Measurements from ENCODE around the gene CDC5L. TPM values are rescaled to one million over a fixed set of nuclear protein-coding genes. Genes with fewer than 3 reads are reported as not detected.

Gene CDC5L
- polyA plus RNA-seq, 1 donor (not counting 4 experiments of a cell fraction or from before 2014, with no cell fraction given): 16.6 TPM

GRCh38 chr6:44463728-44464450 lies 76.4 kb downstream of the CDC5L start:
- TF ChIP-seq EZH2 (IDR thresholded peaks at IDR 0.05; ENCODE audit: low read length): no peak
- TF ChIP-seq, protein P1, sequence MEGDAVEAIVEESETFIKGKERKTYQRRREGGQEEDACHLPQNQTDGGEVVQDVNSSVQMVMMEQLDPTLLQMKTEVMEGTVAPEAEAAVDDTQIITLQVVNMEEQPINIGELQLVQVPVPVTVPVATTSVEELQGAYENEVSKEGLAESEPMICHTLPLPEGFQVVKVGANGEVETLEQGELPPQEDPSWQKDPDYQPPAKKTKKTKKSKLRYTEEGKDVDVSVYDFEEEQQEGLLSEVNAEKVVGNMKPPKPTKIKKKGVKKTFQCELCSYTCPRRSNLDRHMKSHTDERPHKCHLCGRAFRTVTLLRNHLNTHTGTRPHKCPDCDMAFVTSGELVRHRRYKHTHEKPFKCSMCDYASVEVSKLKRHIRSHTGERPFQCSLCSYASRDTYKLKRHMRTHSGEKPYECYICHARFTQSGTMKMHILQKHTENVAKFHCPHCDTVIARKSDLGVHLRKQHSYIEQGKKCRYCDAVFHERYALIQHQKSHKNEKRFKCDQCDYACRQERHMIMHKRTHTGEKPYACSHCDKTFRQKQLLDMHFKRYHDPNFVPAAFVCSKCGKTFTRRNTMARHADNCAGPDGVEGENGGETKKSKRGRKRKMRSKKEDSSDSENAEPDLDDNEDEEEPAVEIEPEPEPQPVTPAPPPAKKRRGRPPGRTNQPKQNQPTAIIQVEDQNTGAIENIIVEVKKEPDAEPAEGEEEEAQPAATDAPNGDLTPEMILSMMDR (optimal IDR thresholded peaks at IDR 0.05 in 1 of 3, IDR thresholded peaks at IDR 0.05 in 1 of 3, conservative IDR thresholded peaks at IDR 0.05 in 1 of 3; ENCODE audit: extremely low read depth in 1 of 3, insufficient read depth in 2 of 3, low read length in 3 of 3): no peak

DNA sequence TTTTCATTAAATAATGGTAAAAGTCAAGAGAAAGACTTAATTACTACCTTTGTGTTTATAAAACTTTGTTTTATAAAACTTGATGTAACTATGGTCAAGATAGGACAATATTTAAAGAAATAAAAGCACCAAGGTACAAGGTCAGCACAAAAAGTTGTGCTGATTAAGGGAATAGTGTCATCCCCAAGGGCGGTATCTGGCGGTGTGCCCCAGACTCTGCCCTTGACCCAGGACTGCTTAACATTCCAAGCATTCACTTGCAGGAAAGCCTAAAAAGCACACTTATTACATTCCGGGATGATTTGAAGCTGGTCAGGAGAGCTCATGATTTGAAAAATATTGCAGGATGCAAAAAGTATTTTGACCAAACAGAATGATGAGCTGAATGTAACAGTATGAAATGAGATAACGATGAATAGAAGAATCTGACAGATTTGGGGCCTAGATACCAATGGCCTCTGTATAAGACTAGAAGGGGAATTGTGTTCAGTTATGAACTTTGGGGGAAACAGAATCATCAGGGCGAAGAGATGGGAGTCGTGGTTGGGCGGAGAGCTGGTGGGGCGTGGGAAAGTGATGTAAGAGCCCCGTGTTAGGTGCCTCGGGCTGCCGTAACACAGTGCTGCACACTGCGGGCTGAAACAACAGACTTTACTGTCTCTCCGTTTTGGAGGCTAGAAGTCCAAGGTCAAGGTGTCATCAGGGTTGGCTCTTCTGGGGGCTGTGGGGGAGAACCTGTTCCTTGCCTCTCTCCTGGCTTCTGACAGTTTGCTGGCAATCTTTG lies 77.2 kb downstream of the CDC5L start:
- TF ChIP-seq EZH2 (IDR thresholded peaks at IDR 0.05; ENCODE audit: low read length): no peak
- TF ChIP-seq, protein P1 (optimal IDR thresholded peaks at IDR 0.05 in 1 of 3, IDR thresholded peaks at IDR 0.05 in 1 of 3, conservative IDR thresholded peaks at IDR 0.05 in 1 of 3; ENCODE audit: extremely low read depth in 1 of 3, insufficient read depth in 2 of 3, low read length in 3 of 3): no peak
- no peaks in the 10 kb centered on the region for H3K9me3 ChIP-seq (ENCODE audit: control insufficient read depth, low read depth, low read length)
- no peaks in the 10 kb centered on the region for H3K36me3 ChIP-seq (ENCODE audit: control insufficient read depth in 2 of 2, extremely low read depth in 1 of 2, insufficient read depth in 2 of 2, low read length in 2 of 2)
- no peaks in the 10 kb centered on the region for H3K9me1 ChIP-seq (ENCODE audit: control insufficient read depth, extremely low read depth, insufficient read depth, low read length)
- no peak overlapping the region for H3K9ac ChIP-seq (ENCODE audit: control insufficient read depth, extremely low read depth, insufficient read depth, low read length)
- H3K4me3 ChIP-seq (ENCODE audit: control insufficient read depth in 2 of 3, extremely low read depth in 1 of 3, insufficient read depth in 2 of 3, low read depth in 1 of 3, low read length in 3 of 3): no peak overlapping the region
- H3K4me1 ChIP-seq (ENCODE audit: control insufficient read depth, extremely low read depth, insufficient read depth, low read length): no peaks in the 10 kb centered on the region
- H2AFZ ChIP-seq (ENCODE audit: control insufficient read depth, low read length): no peak overlapping the region
- FAIRE-seq: no peak
- no peak for DNase-seq (ENCODE audit: low read depth, low spot score)
- no peaks in the 10 kb centered on the region for H3K27me3 ChIP-seq (ENCODE audit: control insufficient read depth, extremely low read depth, insufficient read depth, low read length)
- H3K4me2 ChIP-seq (ENCODE audit: control insufficient read depth, extremely low read depth, insufficient read depth, low read depth, low read length): no peak overlapping the region
- dilution Hi-C loops (cut with MboI; ENCODE audit: extremely low pct_ligation_motif_present, low sequenced_read_pairs): no loop called here
- no peaks in the 10 kb centered on the region for H4K20me1 ChIP-seq (ENCODE audit: control insufficient read depth, extremely low read depth, insufficient read depth, low read length)
- H3K79me2 ChIP-seq (ENCODE audit: control insufficient read depth, insufficient read depth, low read length): no peaks in the 10 kb centered on the region
- H3K27ac ChIP-seq (ENCODE audit: control insufficient read depth, insufficient read depth, low read length): no peak overlapping the region

More at GRCh38 chr6:44463728-44464450, 76.4 kb downstream of the CDC5L start:
- Histone ChIP-seq H4K20me1 (ENCODE audit: control insufficient read depth, extremely low read depth, insufficient read depth, low read length) (no peaks in the 10 kb centered on the region), H3K9me3 (ENCODE audit: control insufficient read depth, low read depth, low read length) (no peaks in the 10 kb centered on the region), H3K9ac (ENCODE audit: control insufficient read depth, extremely low read depth, insufficient read depth, low read length) (no peak overlapping the region), H3K27me3 (ENCODE audit: control insufficient read depth, extremely low read depth, insufficient read depth, low read length) (no peaks in the 10 kb centered on the region), H3K4me1 (ENCODE audit: control insufficient read depth, extremely low read depth, insufficient read depth, low read length) (no peaks in the 10 kb centered on the region), H3K9me1 (ENCODE audit: control insufficient read depth, extremely low read depth, insufficient read depth, low read length) (no peaks in the 10 kb centered on the region), H2AFZ (ENCODE audit: control insufficient read depth, low read length) (no peak overlapping the region), H3K36me3 (ENCODE audit: control insufficient read depth in 2 of 2, extremely low read depth in 1 of 2, insufficient read depth in 2 of 2, low read length in 2 of 2) (no peaks in the 10 kb centered on the region), H3K79me2 (ENCODE audit: control insufficient read depth, insufficient read depth, low read length) (no peaks in the 10 kb centered on the region), H3K27ac (ENCODE audit: control insufficient read depth, insufficient read depth, low read length) (no peak overlapping the region), H3K4me3 (ENCODE audit: control insufficient read depth in 2 of 3, extremely low read depth in 1 of 3, insufficient read depth in 2 of 3, low read depth in 1 of 3, low read length in 3 of 3) (no peak overlapping the region), H3K4me2 (ENCODE audit: control insufficient read depth, extremely low read depth, insufficient read depth, low read depth, low read length) (no peak overlapping the region)
- FAIRE-seq (no peak), DNase-seq (ENCODE audit: low read depth, low spot score) (no peak)
- dilution Hi-C loops (cut with MboI; ENCODE audit: extremely low pct_ligation_motif_present, low sequenced_read_pairs): no loop called here
